Activated gamma-delta T cell treated with Interleukin-2 at 50 U/mL for 16 hours (primary cell): Measurements from ENCODE around the gene TFPI.
"Not testable (repeated sequence)": the region's sequence is repeated elsewhere in the genome, so short reads cannot be mapped to it uniquely, and the experiment has no call there.

Experiments used
- DNase-seq: peaks from one replicate; pipeline ENCODE4 v3.0.0-alpha.2; 2020

The TFPI gene

DNA sequence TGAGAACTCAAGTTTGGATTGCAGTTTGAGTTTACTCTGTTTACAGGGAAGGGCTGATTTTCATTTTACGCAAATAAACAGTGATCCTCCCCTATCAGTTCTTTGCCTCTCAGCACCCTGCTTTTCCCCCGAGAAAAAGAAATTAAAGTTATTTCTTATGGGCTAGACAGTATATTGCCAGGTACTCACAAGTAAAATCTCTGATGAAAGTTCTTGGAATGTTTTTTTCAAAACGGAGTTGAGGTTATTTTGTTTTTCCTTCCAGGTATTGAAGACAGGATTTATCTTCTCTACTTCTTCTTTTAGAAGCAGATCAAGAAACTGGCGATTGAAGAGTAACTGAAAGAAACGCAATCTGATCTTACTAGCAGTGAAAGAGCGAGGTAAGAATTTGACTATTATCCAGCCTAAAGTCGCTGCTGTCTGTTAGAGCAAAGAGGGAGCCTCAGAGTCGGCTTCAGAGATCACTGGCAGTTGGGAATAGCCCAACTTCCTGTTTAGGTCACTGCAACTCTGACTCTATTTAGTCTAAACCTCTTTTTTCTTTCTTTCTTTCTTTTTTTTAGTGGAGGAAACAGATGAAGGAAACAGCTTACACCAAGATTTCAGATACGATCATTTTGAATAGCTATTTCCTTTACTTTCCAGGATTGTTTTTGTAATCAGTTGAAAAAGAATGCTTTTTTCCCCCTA lies at the start of gene TFPI:
TFPI (minus strand) TSS at position 425 of the 693 bp plus-strand sequence. CDS start 50,667 bp downstream, outside the sequence.
- no peak for DNase-seq

DNA sequence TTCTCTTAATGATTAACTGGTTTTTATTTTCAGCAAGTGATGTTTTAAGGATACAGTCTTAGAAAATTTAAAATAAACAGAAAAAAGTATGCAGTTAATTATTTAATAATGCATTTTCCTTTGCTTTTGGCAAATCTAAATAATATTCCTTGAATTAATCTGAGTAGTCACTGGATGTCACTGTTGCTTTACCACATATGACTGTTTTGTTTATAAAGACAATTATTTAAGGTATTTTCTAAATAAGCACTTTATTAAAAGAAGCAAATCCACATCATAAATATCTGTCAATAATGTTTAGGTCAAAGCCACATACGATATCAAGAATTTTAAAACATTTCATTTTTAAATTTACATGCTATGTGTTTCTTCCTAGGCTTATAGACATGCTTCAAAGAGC lies 40.6 kb upstream of the TFPI start:
- no peak for DNase-seq

DNA sequence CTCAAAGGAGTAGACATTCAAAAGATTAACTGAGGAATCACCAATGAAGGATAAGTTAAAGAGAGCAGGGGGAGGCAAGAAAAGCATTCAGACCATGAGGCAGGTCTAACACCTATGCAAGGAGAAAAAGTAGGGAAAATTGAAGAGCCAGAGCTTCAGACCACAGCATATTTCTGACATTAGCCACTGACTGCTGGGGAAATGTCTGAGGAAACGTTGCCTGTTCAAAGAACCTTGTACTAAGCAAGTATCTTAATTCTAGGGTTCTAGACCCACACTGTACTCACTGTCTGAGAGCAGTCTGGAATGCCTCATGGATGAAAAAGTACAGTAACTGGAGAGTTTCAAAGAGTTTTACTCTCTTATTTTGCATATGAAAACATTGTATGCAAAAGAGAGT lies 39.5 kb upstream of the TFPI start:
- no peak for DNase-seq

DNA sequence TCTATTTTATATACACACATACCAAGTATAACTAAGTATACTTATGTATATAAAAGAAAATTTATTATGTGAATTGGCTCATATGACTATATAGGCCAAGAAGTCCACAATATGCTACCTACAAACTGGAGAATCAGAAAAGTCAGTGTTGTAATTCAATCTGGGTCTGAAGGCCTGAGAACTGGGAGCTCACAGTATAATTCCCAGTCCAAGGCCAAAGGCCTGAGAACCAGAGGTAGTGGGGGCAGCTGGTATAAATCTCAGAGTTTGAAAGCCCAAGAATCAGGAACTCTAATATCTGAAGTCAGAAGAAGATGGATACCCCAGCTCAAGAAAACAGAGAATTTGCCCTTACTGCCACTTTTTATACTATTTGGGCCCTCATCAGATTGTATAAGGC lies 38.9 kb upstream of the TFPI start:
- DNase-seq = no peak

- DNase-seq = no peak
These were observed 35.9 kb upstream of the TFPI start for GRCh38 chr2:187590175-187590574.

DNA sequence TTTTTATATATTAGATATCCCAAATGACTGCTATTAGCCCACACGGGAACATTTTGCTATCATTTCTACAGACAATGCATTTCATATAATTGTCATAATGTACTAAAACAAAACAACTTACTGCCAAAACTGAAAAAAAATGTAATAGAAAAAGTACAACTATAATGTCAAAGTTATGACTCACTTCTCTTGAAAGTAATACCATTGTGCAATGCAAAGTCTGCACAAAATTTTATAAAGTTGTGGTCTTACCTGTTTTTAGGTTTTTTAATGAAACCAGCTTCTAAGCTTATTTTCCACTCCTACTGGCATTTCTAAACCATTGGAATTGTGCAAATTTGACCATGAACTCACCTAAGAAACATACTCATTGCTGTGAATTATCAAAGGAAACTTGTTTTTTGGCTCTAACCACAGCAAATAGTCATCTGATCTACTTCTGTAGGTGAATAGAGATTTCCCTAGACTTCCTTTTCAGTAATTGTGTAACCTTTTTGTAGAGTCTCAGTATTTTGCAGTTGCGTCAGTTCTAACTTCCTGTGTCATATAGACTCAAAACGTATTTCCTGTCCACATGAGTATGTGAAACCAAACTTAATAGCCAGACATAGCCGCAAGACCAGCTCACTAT lies 31.9 kb upstream of the TFPI start:
- DNase-seq = no peak

GRCh38 chr2:187581125-187581896 lies 27.1 kb upstream of the TFPI start:
- no peak for DNase-seq

DNA sequence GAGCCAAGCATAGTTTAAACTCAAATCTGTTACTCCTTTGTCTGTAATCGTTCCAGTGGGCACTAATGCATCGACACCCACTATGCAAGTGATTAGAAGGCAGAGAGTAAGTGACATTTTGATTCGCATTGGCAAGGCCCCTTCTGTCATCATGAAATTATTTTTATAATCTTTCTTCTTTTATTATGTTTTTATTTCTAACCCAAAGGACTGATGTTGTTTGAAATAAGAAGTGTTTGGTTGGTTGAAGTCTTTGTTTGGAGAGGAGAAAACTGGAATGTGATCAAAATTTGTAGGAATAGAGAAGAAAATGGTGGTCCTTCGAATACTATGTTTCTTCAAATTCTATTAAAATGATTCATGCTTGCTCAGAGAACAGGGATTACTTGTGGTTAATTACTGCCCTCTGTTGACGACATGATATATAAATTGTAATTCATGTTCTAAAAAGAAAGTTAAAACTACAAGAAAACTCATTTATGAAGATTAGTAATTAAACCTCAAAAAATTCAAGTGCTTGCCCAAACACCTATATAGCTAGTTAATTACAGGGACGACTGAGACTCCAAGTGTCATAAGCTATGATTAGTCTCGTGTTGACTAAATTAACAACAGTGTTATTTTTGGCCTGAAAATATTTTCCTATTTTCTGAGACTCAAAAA lies 26.4 kb upstream of the TFPI start:
- no peak for DNase-seq

- DNase-seq = no peak
These were observed 23.1 kb upstream of the TFPI start for GRCh38 chr2:187577310-187577709.

- DNase-seq = no peak
These were observed 22.7 kb upstream of the TFPI start for GRCh38 chr2:187576906-187577305.

DNA sequence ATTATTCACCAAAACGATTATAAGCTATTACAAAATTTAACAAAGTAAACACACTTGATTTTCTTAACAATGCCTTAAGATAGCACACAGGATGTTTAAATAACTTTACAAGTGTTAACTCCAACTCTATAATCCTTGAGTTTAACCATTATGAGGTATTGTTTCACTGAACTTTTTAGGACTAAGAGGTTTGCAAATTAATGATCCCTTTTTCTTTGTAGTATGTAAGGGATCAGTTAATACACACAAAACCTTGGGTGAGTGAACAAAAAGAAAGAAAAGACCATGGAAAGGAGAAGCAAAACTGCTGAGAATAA lies 21.5 kb upstream of the TFPI start:
- DNase-seq = no peak

DNA sequence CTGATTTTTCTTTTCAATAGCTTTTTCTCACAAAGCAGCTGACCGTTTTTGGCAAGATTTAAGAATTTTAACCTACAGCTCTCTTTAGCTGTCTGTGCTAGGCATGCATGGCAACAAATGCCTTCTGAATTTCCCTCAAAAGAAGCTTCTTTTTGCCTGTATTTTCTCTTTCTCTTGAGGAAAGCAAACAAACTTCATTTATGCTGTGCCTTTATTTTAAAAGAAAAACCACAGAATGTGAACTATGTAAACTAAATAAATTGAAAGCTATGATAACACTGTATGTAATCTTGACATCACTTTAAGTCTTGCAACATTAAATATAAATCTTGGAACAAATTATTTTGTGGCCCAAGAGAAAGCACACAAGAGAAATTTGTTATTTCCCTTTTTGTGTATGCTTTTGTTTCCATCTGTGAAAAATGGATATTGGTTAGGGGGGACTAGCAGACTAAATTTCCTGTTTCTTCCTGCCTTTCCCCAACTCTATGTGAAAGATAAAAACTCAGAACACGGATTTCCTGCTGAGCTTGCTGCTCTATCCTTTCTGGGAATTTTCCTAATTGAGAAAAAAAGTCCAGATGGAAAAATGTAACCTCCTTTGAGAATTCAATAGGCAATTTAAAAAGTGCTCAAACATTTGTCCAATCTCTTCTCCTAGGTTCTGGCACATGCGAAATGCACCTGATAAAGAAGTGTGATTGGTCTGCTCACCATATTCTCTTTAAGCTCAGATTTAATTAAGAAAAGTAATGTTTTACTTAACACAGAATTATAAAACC lies 20.9 kb upstream of the TFPI start:
- no peak for DNase-seq

DNA sequence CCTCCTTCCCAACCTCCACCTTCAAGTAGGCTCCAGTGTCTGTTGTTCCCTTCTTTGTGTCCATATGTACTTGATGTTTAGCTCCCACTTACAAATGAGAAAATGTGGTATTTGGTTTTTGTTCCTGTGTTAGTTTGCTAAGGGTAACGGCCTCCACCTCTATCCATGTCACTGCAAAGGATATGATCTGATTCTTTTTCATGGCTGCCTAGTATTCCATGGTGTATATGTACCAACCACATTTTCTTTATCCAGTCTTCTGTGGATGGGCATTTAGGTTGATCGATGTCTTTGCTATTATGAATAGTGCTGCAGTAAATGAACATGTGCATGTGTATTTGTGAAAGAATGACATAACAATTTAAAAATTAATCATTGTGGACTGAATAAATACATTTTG lies 19.5 kb upstream of the TFPI start:
- no peak for DNase-seq

DNA sequence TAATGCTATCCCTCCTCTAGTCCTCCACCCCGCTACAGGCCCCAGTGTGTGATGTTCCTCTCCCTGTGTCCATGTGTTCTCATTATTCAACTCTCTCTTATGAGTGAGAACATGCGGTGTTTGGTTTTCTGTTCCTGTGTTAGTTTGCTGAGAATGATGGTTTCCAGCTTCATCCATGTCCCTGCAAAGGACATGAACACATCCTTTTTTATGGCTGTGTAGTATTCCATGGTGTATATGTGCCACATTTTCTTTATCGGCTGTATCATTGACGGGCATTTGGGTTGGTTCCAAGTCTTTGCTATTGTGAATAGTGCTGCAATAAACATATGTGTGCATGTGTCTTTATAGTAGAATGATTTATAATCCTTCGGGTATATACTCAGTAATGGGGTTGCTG lies 17.8 kb upstream of the TFPI start:
- DNase-seq = not testable (repeated sequence)

DNA sequence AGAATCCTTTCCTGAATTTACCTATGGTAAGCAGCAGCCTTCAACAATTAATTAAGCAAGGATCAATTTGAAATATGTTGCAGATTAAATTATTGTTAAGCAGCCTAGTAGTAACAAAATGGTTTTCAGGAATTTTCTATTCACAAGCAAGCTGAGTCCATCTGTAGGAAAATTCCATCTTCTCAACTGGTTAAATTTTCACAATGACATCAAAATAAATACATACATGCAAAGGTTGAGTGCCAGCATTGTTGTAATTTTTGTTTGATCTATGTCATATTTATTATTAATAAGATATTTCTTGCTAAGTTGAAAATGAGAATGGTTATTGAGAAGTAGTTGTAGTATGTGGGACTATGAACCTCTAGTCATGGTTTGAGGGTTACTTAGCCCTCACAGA lies 15.3 kb upstream of the TFPI start:
- no peak for DNase-seq

GRCh38 chr2:187569042-187569441 lies 14.8 kb upstream of the TFPI start:
- no peak for DNase-seq

GRCh38 chr2:187567126-187567525 lies 12.9 kb upstream of the TFPI start:
- no peak for DNase-seq

GRCh38 chr2:187566712-187567111 lies 12.5 kb upstream of the TFPI start:
- DNase-seq = no peak

DNA sequence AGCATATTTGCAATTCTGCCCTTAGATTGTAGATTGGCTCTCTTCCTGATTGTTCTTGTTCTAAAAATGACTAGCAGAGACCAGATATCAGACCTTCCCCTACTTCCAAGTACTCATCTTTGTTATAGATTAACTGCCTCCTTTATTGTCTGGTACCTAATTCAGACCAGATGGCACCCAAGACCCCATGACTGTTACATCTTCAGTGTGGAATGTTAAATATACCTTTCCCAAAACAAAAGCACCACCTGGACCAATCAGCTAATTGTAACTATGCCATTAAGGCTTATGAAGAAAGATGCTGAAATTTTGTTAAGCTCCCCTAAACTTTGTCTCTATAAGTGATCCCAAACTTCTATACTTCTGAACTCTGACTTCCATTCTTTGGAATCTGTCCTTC lies 12.0 kb upstream of the TFPI start:
- DNase-seq = no peak

GRCh38 chr2:187565618-187566017 lies 11.4 kb upstream of the TFPI start:
- not testable (repeated sequence) for DNase-seq

GRCh38 chr2:187556493-187556892 lies 2.3 kb upstream of the TFPI start:
- DNase-seq = not testable (repeated sequence)

- no peak for DNase-seq
These were observed 458 bp upstream of the TFPI start for GRCh38 chr2:187554704-187555082.
